PC-3 (cell line): ENCODE results near the gene SLC12A5. TPM values are rescaled to one million over a fixed set of nuclear protein-coding genes. Genes with fewer than 3 reads are reported as not detected.
"Not testable (repeated sequence)": the region's sequence is repeated elsewhere in the genome, so short reads cannot be mapped to it uniquely, and the experiment has no call there.

Experiments
- ATAC-seq: fragments of 200-7000 bp; cut with Tn5 transposase; 2 replicates; pipeline ENCODE4 v1.9.1; 2020; ENCODE audit warnings: mild to moderate bottlenecking, moderate library complexity
- BruUV-seq: library from RNA; stranded (reverse); fragments of 400-500 nt; replicated peaks from 2 replicates; lab custom pipeline; 2021; lab: Mats Ljungman, UMichigan
- CTCF ChIA-PET: fragments of 300-600 bp; sonication (Branson Sonifier 250); formaldehyde crosslinking; loops from one replicate; lab custom pipeline; 2022; ENCODE audit warnings: antibody characterized with exemption; lab: Charles Lee
- POLR2A ChIA-PET: fragments of 300-600 bp; sonication (Branson Sonifier 250); formaldehyde crosslinking; loops from one replicate; lab custom pipeline; 2022; ENCODE audit warnings: antibody characterized with exemption; ENCODE audit not compliant: unreplicated experiment; lab: Charles Lee
- DNase-seq: peaks from one replicate; pipeline ENCODE4 v3.0.0-alpha.2; 2015
- H2AFZ ChIP-seq: fragments of 300-600 bp; sonication (generic); 2 replicates; pipeline ENCODE4 v1.6.0; 2016; ENCODE audit warnings: antibody characterized with exemption, low read length
- H3F3A ChIP-seq: fragments of 300-600 bp; sonication (generic); one replicate; pipeline ENCODE4 v1.6.0; 2017; ENCODE audit warnings: antibody characterized with exemption, low read length, control low read depth, mild to moderate bottlenecking; ENCODE audit not compliant: unreplicated experiment
- H3K27ac ChIP-seq: fragments of 300-600 bp; sonication (generic); 2 replicates; pipeline ENCODE4 v1.5.1; 2016; ENCODE audit warnings: mild to moderate bottlenecking, low read length
- H3K27me3 ChIP-seq: fragments of 300-600 bp; sonication (generic); 2 replicates; pipeline ENCODE4 v1.6.1; 2016; ENCODE audit warnings: low read length, mixed read lengths
- H3K36me3 ChIP-seq: fragments of 300-600 bp; sonication (generic); 2 replicates; pipeline ENCODE4 v1.6.1; 2016; ENCODE audit warnings: low read depth, mixed run types, low read length, mixed read lengths
- H3K4me1 ChIP-seq: fragments of 300-600 bp; sonication (generic); 2 replicates; pipeline ENCODE4 v1.5.1; 2016; ENCODE audit warnings: low read length; ENCODE audit not compliant: insufficient read depth
- H3K4me2 ChIP-seq: fragments of 300-600 bp; sonication (generic); 2 replicates; pipeline ENCODE4 v1.6.0; 2016; ENCODE audit warnings: low read length
- H3K4me3 ChIP-seq: fragments of 300-600 bp; sonication (generic); 2 replicates; pipeline ENCODE4 v1.5.1; 2016; ENCODE audit warnings: mild to moderate bottlenecking, low read length, mixed read lengths
- H3K79me2 ChIP-seq: fragments of 300-600 bp; sonication (generic); 2 replicates; pipeline ENCODE4 v1.6.1; 2017; ENCODE audit warnings: low read length, mixed read lengths
- H3K9ac ChIP-seq: fragments of 300-600 bp; sonication (generic); 2 replicates; pipeline ENCODE4 v1.6.0; 2016; ENCODE audit warnings: mild to moderate bottlenecking, low read length
- H3K9me2 ChIP-seq: fragments of 300-600 bp; sonication (generic); replicated peaks from 2 replicates; pipeline ENCODE4 v1.6.1; 2016; ENCODE audit warnings: mixed run types, low read length, mixed read lengths
- H3K9me3 ChIP-seq: fragments of 300-600 bp; sonication (generic); 2 replicates; pipeline ENCODE4 v1.6.1; 2016; ENCODE audit warnings: low read length, mixed read lengths
- H4K20me1 ChIP-seq: fragments of 300-600 bp; sonication (generic); 2 replicates; pipeline ENCODE4 v1.6.1; 2016; ENCODE audit warnings: low read length, mixed read lengths
- EZH2 ChIP-seq: fragments of 300-600 bp; sonication (generic); IDR thresholded peaks from one replicate; pipeline ENCODE4 v1.6.1; 2017; ENCODE audit warnings: antibody characterized with exemption, mild to moderate bottlenecking, low read length; ENCODE audit not compliant: unreplicated experiment
- EZH2phosphoT487 ChIP-seq: fragments of 300-600 bp; sonication (generic); IDR thresholded peaks from 2 replicates; pipeline ENCODE4 v1.6.1; 2018; ENCODE audit warnings: mild to moderate bottlenecking, antibody characterized with exemption, low read length, borderline replicate concordance
- intact Hi-C: fragments of 100-400 bp; cut with micrococcal nuclease; formaldehyde crosslinking; loops from 2 replicates; pipeline ENCODE4 v1.9.0; 2023
- total RNA-seq: library from RNA; depleted of rRNA; stranded (reverse); fragments of >200 nt; gene quantifications from 2 replicates; pipeline ENCODE4 v1.2.3, GENCODE V29; 2014
- TF ChIP-seq, protein P1 (sequence below): fragments of 300-600 bp; sonication (generic); conservative IDR thresholded peaks from 2 replicates; pipeline ENCODE4 v1.5.1; 2017; ENCODE audit warnings: antibody characterized with exemption, low read depth, mild to moderate bottlenecking, low read length

The SLC12A5 gene
- total RNA-seq, 1 experiment from 2014 or later = 2.4 TPM

DNA sequence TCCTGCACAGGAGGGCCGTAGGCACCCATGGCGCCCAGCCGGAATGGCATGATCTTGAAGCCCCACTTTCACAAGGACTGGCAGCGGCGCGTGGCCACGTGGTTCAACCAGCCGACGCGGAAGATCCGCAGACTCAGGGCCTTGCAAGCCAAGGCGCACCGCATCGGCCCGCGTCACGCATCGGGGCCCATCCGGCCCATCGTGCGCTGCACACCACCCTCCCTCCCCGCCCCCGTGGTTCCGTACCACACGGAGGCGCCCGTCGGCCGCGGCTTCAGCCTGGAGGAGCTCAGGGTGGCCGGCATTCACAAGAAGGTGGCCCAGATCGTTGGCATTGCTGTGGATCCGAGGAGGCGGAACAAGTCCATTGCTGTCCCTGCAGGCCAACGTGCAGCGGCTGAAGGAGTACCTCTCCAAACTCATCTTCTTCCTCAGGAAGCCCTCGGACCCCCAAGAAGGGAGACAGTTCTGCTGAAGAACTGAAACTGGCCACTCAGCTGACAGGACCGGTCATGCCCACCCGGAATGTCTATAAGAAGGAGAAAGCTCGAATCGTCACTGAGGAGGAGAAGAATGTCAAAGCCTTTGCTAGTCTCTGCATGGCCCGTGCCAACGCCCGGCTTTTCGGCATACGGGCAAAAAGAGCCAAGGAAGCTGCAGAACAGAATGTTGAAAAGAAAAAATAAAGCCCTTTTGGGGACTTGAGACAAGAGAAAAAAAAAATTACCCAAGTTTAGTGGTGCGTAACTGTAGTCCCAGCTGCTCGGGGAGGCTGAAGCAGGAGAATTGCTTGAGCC lies 70.7 kb downstream of the SLC12A5 start:
- intact Hi-C loops = no loop called here
- no peaks in the 10 kb centered on the region for H4K20me1 ChIP-seq
- CTCF ChIA-PET = interaction anchor here (0.5 kb wide), 1 partner anchor 129 kb away, joined by 3 read pairs; no protein-coding TSS in a partner anchor
- POLR2A ChIA-PET = no interaction called here
- H2AFZ ChIP-seq = no peak overlapping the region
- H3K36me3 ChIP-seq = no peaks in the 10 kb centered on the region
- no peak overlapping the region for H3K27ac ChIP-seq
- H3K9ac ChIP-seq = no peak overlapping the region
- no peak overlapping the region for H3K4me2 ChIP-seq
- TF ChIP-seq, protein P1, sequence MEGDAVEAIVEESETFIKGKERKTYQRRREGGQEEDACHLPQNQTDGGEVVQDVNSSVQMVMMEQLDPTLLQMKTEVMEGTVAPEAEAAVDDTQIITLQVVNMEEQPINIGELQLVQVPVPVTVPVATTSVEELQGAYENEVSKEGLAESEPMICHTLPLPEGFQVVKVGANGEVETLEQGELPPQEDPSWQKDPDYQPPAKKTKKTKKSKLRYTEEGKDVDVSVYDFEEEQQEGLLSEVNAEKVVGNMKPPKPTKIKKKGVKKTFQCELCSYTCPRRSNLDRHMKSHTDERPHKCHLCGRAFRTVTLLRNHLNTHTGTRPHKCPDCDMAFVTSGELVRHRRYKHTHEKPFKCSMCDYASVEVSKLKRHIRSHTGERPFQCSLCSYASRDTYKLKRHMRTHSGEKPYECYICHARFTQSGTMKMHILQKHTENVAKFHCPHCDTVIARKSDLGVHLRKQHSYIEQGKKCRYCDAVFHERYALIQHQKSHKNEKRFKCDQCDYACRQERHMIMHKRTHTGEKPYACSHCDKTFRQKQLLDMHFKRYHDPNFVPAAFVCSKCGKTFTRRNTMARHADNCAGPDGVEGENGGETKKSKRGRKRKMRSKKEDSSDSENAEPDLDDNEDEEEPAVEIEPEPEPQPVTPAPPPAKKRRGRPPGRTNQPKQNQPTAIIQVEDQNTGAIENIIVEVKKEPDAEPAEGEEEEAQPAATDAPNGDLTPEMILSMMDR = no peak
- TF ChIP-seq EZH2 (no peak), EZH2phosphoT487 (no peak)
- no peaks in the 10 kb centered on the region for H3K9me3 ChIP-seq
- H3K4me3 ChIP-seq = no peak overlapping the region
- H3K4me1 ChIP-seq = no peaks in the 10 kb centered on the region
- H3K79me2 ChIP-seq = no peaks in the 10 kb centered on the region
- no peak for ATAC-seq
- no peak for DNase-seq
- H3K9me2 ChIP-seq = no peaks in the 10 kb centered on the region
- BruUV-seq = no TSS peak
- H3K27me3 ChIP-seq = peaks cover 44% of the 10 kb centered on the region
- H3F3A ChIP-seq = no peaks in the 10 kb centered on the region

DNA sequence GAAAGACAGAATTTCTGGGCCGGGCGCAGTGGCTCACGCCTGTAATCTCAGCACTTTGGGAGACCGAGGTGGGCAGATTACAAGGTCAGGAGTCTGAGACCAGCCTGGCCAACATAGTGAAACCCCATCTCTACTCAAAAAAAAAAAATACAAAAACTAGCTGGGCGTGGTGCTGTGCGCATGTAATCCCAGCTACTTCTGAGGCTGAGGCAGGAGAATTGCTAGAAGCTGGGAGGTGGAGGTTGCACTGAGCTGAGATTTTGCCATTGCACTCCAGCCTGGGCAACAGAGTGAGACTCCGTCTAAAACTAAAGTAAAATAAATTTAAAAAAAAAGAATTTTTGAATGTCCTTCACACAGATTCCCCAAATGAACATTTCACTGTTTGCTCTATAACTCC lies 71.4 kb downstream of the SLC12A5 start:
- H3K9ac ChIP-seq, H4K20me1 ChIP-seq, H3K9me2 ChIP-seq, H2AFZ ChIP-seq, H3K36me3 ChIP-seq, intact Hi-C loops, H3K4me1 ChIP-seq, BruUV-seq, H3K79me2 ChIP-seq, H3K9me3 ChIP-seq, ATAC-seq, H3K4me2 ChIP-seq, DNase-seq, POLR2A ChIA-PET, H3K4me3 ChIP-seq, H3F3A ChIP-seq, H3K27ac ChIP-seq: not testable (repeated sequence)
- H3K27me3 ChIP-seq = peaks cover 51% of the 10 kb centered on the region
- CTCF ChIA-PET = interaction anchor here (0.5 kb wide), 1 partner anchor 129 kb away, joined by 3 read pairs; no protein-coding TSS in a partner anchor

DNA sequence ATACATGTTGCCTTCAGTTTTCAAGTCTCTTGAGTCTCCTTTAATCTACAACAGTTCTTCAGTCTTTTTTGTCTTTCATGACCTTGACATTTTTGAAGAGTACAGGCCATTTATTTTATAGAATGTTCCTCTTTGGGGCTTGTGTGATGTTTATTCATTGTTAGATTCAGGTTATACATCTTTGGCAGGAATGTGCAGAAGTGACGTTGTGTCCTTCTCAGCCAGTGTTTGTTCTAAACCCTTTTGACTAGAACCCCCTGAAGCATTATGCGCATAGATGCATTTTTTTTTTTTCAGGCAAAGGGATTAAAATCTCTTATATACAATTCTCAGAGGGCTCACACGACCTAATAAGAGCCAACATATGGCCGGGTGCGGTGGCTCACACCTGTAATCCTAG lies 72.0 kb downstream of the SLC12A5 start:
- H3K27ac ChIP-seq = no peak overlapping the region
- H3K79me2 ChIP-seq = no peaks in the 10 kb centered on the region
- no TSS peak for BruUV-seq
- no peak overlapping the region for H3K9ac ChIP-seq
- intact Hi-C loops = no loop called here
- ChIA-PET CTCF (no interaction called here), POLR2A (no interaction called here)
- ATAC-seq (no peak), DNase-seq (no peak)
- H4K20me1 ChIP-seq = no peaks in the 10 kb centered on the region
- no peaks in the 10 kb centered on the region for H3K36me3 ChIP-seq
- H3K4me1 ChIP-seq = no peaks in the 10 kb centered on the region
- H3K4me2 ChIP-seq = no peak overlapping the region
- H3F3A ChIP-seq = no peaks in the 10 kb centered on the region
- no peak overlapping the region for H2AFZ ChIP-seq
- TF ChIP-seq EZH2phosphoT487 = no peak
- TF ChIP-seq, protein P1 = no peak
- no peak for TF ChIP-seq EZH2
- H3K9me2 ChIP-seq = no peaks in the 10 kb centered on the region
- H3K4me3 ChIP-seq = no peak overlapping the region
- peaks cover 57% of the 10 kb centered on the region for H3K27me3 ChIP-seq
- H3K9me3 ChIP-seq = no peaks in the 10 kb centered on the region
